SU-DHL-6 (cell line): Measurements from ENCODE around the gene SPTBN1.
A peak's percentile ranks its signal among the peaks of the same experiment; 100 is the strongest.

Experiments
- H2AFZ ChIP-seq: fragments of 200-600 bp; sonication (generic); 2 replicates; pipeline ENCODE4 v1.6.1; 2014; ENCODE audit warnings: low read depth, mild to moderate bottlenecking, moderate library complexity, mixed read lengths, antibody characterized with exemption, low read length; ENCODE audit not compliant: severe bottlenecking
- H3F3A ChIP-seq: fragments of 200-600 bp; shearing (Covaris generic); 2 replicates; pipeline ENCODE4 v1.6.0; 2016; ENCODE audit warnings: antibody characterized with exemption, mild to moderate bottlenecking; ENCODE audit not compliant: insufficient read depth
- H3K27ac ChIP-seq: fragments of 200-600 bp; sonication (generic); 2 replicates; pipeline ENCODE4 v1.5.1; 2016; ENCODE audit warnings: low read depth, mild to moderate bottlenecking, low read length, moderate library complexity, mixed read lengths
- H3K27me3 ChIP-seq: fragments of 200-600 bp; sonication (generic), shearing (Covaris generic); 2 replicates; pipeline ENCODE4 v1.6.0; 2014; ENCODE audit warnings: mild to moderate bottlenecking, low read length
- H3K36me3 ChIP-seq: fragments of 200-600 bp; sonication (generic); 2 replicates; pipeline ENCODE4 v1.6.1; 2014; ENCODE audit warnings: mild to moderate bottlenecking, low read length, mixed read lengths
- H3K4me2 ChIP-seq: fragments of 300-600, 200-600 bp; shearing (Covaris generic), sonication (generic); 2 replicates; pipeline ENCODE4 v1.6.0; 2014; ENCODE audit warnings: low read length, low read depth, mild to moderate bottlenecking; ENCODE audit not compliant: poor library complexity, severe bottlenecking
- H3K4me3 ChIP-seq: fragments of 200-600 bp; sonication (generic); 2 replicates; pipeline ENCODE4 v1.5.1; 2014; ENCODE audit warnings: antibody characterized with exemption, low read length, mild to moderate bottlenecking, mixed read lengths; ENCODE audit not compliant: insufficient read depth, poor library complexity, severe bottlenecking
- H3K79me2 ChIP-seq: fragments of 200-600 bp; sonication (generic); 2 replicates; pipeline ENCODE4 v1.6.1; 2014; ENCODE audit warnings: mild to moderate bottlenecking, low read length, moderate library complexity; ENCODE audit not compliant: insufficient read depth
- H3K9ac ChIP-seq: fragments of 200-600 bp; sonication (generic); 2 replicates; pipeline ENCODE4 v1.7.0; 2014; ENCODE audit warnings: mild to moderate bottlenecking, low read length
- H3K9me2 ChIP-seq: fragments of 200-600 bp; sonication (generic); replicated peaks from 2 replicates; pipeline ENCODE4 v1.6.1; 2014; ENCODE audit warnings: low read length; ENCODE audit not compliant: insufficient read depth
- H3K9me3 ChIP-seq: fragments of 200-600 bp; sonication (generic); 2 replicates; pipeline ENCODE4 v1.6.1; 2014; ENCODE audit warnings: low read length, mixed read lengths; ENCODE audit not compliant: insufficient read depth
- H4K20me1 ChIP-seq: fragments of 200-600 bp; sonication (generic); 2 replicates; pipeline ENCODE4 v1.6.1; 2014; ENCODE audit warnings: low read depth, mild to moderate bottlenecking, antibody characterized with exemption, low read length, moderate library complexity, mixed read lengths
- CTCF ChIP-seq: fragments of 200-600 bp; sonication (generic); IDR thresholded peaks from one replicate; pipeline ENCODE4 v1.5.1; 2017; ENCODE audit warnings: antibody characterized with exemption, mild to moderate bottlenecking, low read length, moderate library complexity; ENCODE audit not compliant: insufficient read depth, poor library complexity, severe bottlenecking
- EZH2phosphoT487 ChIP-seq: fragments of 200-600 bp; sonication (generic), shearing (Covaris generic); conservative IDR thresholded peaks from 2 replicates; pipeline ENCODE4 v1.6.1; 2018; ENCODE audit warnings: mild to moderate bottlenecking, antibody characterized with exemption, low read length, moderate library complexity, mixed read lengths

Gene SPTBN1

GRCh38 chr2:54568876-54569321 lies 112.8 kb downstream of the SPTBN1 start:
- Histone ChIP-seq H3K27me3 (no peaks in the 10 kb centered on the region), H3K79me2 (0 out of 2 replicates have a peak, but pooled peaks cover 5% of the 10 kb centered on the region), H3K4me3 (no peak overlapping the region), H3K4me2 (no peak overlapping the region), H3K27ac (no peak overlapping the region), H3F3A (no peaks in the 10 kb centered on the region; the same call in 1 of the 2 replicates), H3K9ac (no peak overlapping the region), H4K20me1 (no peaks in the 10 kb centered on the region), H3K9me2 (no peaks in the 10 kb centered on the region), H2AFZ (no peak overlapping the region), H3K9me3 (no peaks in the 10 kb centered on the region), H3K36me3 (no peaks in the 10 kb centered on the region)
- TF ChIP-seq CTCF, result no peak
- TF ChIP-seq EZH2phosphoT487, result no peak

- H3K79me2 ChIP-seq, result 0 out of 2 replicates have a peak, but pooled peaks cover 5% of the 10 kb centered on the region
- no peak overlapping the region for H3K27ac ChIP-seq
- H2AFZ ChIP-seq, result no peak overlapping the region
- no peak overlapping the region for H3K4me3 ChIP-seq
- H3F3A ChIP-seq, result no peaks in the 10 kb centered on the region; the same call in 1 of the 2 replicates
- H3K9me2 ChIP-seq, result no peaks in the 10 kb centered on the region
- TF ChIP-seq EZH2phosphoT487 (no peak), CTCF (no peak)
- H3K36me3 ChIP-seq, result no peaks in the 10 kb centered on the region
- no peaks in the 10 kb centered on the region for H3K9me3 ChIP-seq
- H3K9ac ChIP-seq, result no peak overlapping the region
- no peak overlapping the region for H3K4me2 ChIP-seq
- H3K27me3 ChIP-seq, result no peaks in the 10 kb centered on the region
- no peaks in the 10 kb centered on the region for H4K20me1 ChIP-seq
Measured at GRCh38 chr2:54569745-54570301, 113.7 kb downstream of the SPTBN1 start.

- Histone ChIP-seq H3K79me2 (0 out of 2 replicates have a peak, but pooled peaks cover 5% of the 10 kb centered on the region), H2AFZ (no peak overlapping the region), H4K20me1 (no peaks in the 10 kb centered on the region), H3K9me2 (no peaks in the 10 kb centered on the region), H3F3A (no peaks in the 10 kb centered on the region; the same call in 1 of the 2 replicates), H3K36me3 (no peaks in the 10 kb centered on the region), H3K9me3 (no peaks in the 10 kb centered on the region), H3K9ac (no peak overlapping the region), H3K4me2 (peak overlapping the region; percentile 30), H3K4me3 (no peak overlapping the region), H3K27ac (peak overlapping the region; percentile 41), H3K27me3 (no peaks in the 10 kb centered on the region)
- no peak for TF ChIP-seq CTCF
- no peak for TF ChIP-seq EZH2phosphoT487
Measured at GRCh38 chr2:54570321-54570855, 114.3 kb downstream of the SPTBN1 start.
